Stimulated activated CD8-positive, alpha-beta memory T cell treated with anti-CD3 and anti-CD28 coated beads, Interleukin-7, amount 100 ng/mL, for 24 hours (primary cell): Measurements from ENCODE around the gene GNAZ.
"Not testable (repeated sequence)": the region's sequence is repeated elsewhere in the genome, so short reads cannot be mapped to it uniquely, and the experiment has no call there.

ENCODE experiments used
- DNase-seq: peaks from one replicate; pipeline ENCODE4 v3.0.0-alpha.2; 2020; ENCODE audit warnings: low read depth

Gene GNAZ

DNA sequence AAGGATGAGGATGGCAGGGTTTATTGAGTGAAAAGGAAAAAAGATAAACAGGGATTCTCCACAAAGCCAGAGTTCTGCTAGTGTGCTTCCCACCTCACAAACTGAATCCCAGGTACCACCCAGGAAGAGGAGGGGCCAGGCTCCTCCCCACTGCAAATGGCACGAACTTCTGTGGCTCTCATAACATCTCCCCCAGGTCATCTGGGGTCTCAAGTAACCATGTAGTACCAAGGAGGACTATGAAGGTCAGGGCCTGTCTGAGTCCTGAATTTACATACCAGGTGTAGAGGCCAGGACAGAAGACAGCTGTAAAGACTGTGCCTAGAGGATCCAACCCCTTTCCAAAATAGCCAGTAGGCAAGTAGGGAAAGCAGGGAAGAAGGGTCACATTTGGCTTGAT is 25.7 kb upstream of the GNAZ start:
- no peak for DNase-seq

DNA sequence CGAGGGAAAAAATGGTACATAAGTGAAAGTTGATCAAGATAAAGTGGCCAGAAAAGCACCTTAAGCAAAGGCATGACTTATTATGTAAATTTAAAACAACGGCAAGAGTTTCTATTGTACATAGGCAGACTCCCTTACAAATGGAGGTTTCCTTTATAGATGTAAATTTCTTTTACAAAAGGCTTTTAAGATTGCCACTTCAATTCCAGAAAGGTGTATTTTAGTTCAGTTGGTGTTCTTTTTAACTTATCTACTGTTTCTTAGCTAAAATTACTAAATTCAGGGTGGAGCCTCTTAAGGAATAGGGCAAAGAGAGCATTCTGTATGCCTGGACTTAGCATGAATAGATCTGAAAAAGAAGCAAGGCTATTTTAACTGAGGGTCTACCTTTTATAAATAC is 24.9 kb upstream of the GNAZ start:
- no peak for DNase-seq

DNA sequence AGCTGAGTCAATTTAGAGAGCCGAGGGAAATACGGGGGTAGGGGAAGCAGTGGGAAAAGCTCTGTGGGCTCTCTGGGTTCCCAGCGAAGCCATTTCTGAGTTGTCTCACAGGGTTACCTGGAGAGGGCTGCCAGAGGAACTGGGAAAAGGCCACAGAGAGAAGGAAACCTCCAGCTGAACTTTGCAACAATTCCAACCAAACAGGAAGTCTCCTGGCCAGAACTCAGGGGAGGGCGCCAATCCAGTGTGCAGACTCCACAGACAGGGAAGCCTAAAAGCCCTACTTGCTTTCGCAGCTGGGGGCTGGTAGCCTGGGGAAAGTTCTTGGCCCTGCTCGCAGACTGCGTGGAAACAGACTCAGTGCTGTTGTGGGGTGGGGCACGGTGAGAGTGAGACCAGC is 23.1 kb upstream of the GNAZ start:
- no peak for DNase-seq

DNA sequence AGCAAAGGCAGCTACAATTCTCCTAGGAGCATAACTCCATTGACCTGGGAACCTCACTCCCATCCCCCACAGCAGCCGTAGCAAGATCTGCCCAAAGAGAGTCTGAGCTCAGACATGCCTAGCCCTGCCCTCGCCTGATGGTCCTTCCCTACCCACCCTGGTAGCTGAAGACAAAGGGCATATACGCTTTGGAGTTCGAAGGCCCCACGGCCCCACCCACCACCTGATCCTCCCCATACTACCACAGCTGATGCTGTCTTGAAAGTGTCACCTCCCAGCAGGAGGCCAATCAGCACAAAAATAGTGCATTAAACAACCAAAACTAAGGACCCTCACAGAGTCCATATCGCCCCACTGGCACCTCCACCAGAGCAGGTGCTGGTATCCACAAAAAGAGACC is 22.6 kb upstream of the GNAZ start:
- no peak for DNase-seq

DNA sequence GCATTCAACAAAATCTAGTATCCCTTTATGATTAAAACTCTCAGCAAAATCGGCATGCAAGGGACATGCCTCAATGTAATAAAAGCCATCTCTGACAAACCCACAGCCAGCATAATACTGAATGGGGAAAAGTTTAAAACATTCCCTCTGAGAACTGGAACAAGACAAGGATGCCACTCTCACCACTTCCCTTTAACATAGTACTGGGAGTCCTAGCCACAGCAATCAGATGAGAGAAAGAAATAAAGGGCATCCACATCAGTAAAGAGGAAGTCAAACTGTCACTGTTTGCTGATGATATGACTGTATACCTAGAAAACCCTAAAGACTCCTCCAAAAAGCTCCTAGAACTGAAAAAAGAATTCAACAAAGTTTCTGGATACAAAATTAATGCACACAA is 19.8 kb upstream of the GNAZ start:
- not testable (repeated sequence) for DNase-seq

DNA sequence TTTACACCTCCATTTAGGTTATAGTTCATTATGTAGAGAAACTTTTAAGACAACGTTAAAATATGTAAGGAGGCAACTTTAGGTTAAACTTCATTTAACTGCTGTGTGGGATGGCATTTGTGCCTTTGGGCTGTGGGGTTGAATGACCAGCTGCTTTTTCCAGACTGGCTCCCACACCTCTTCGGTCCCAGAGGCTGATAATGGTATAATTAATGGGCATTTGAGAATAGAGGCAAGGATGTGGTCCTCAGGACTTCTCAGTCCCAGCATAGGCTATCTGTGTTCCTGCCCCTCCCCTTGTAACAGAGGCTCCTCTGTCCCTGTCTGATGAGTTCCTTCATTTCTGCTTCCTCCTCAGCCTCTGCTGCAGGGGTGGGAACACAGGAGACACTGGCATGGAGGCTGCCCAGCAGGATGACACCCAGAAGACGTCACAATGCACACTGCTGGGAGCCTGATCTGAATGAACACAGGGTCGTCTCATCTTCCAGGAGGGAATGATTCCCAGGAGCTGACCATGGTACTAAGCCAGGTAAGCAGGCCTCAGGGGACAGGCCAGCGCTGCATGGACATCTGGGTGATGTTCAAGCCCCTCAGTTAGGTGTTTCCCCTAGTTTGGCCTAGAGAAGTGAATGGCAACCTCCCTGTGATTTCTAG is 17.1 kb upstream of the GNAZ start:
- DNase-seq, result no peak

DNA sequence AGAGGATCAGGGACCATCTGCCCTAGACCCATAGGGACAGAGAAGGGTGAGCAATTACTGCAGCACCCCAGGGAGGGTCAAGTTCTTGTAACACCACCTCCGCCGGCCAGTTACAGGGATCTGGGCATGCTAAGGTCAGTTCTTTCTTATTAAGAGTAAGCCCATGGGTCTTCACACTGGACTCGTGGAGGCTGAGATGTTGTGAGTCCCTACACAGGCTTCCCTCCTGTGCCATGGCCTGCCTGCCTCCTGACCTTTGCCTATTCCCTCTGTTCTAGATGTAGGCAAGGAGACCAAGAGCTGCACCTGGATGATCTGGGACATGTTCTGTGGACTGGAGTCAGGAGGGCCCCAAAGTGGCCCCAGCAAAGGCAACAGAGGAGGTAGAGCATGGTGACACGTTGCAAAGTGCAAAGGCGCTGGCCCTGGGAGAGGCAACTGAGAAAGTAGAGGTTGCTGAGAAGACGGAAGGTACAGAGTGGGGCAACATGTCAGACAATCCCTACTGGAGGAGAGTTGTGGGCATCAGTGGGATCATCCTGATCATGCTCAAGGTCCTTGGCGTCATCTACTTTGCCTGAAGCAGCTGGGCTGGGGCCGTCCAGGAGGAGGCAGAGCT is 16.3 kb upstream of the GNAZ start:
- DNase-seq, result no peak

DNA sequence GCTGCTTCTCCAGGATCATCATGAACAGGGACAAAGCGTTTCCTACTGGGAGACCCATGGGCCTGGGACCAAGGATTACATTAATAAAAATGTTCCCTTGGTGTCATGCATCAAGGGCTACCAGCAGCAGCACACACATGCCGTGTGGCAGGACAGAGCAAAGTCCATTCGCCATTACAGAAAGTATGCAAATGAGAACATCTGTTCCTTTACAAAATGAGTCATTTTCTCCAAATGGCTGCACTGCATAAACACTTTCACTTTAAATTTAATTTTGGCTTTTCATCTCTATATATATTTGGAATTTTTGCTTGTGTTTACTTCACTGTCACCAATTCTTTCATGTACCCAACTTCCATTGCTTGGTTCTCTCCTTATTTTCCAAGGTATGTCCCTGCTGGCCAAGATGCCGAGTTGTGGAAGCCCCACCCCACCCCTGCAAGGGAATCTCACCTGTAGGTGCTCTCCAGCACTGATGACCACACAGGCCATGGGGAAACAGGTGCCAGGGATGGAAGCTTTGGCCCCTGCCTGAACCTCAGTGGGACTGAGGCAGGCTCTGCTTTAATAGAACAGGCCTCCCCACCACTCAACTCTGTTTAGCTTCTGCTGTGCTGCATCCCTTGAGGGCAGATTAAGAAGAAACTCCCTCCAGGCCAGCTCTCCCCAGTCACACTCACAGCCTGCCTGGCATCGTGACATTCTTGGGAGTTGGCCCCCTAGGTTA is 15.6 kb upstream of the GNAZ start:
- no peak for DNase-seq

DNA sequence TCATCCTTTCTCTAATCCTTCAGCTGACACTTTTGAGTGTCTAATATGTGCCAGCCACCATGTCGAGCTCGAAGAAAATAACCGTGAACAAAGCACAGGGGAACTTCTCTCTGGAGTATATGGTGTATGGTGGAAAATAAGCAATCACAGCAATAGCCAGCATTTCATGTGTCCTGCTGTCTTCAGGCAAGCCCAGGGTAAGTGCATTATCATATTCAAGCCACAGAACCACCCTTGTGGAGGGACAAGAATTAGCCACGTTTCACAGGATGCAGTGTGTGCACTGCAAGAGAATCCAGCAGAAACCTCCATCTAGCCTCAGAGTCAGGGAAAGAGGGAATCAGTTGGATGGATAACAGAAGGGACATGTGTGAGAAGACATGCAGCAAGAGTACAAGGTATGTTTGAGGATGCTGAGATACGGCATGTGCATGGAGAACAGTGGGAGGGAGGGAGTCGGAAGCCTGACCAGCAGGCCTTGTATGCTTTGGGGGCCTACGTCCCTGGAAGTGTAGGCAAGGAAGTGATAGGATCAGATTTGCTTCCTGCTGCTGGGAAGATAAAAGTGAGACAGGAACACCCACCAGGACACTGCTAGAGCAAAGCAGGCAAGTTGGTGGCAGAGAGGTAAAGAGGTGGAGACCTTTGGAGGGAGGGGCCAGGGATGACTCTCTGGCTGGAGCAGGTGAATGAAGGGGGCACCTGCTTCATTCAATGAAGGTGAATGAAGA is 14.7 kb upstream of the GNAZ start:
- DNase-seq, result no peak

DNA sequence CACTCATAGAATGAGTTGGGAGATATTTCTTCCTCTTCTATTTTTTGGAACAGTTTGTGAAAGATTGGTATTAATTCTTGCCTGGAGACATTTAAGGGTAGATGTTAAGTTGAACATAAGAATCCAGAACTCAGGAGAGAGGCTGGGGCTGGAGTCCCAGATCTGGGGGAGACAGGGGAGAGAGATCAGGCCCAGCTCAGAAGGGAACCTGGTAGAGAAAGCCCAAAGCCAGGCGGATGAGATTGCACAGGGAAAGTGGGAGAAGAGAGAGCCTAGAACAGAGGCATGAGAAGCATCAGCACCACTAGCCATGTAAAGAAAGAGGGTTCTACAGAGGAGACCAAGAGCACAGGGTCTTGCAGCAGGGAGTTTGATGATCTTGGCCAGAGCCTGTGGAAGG is 13.0 kb upstream of the GNAZ start:
- DNase-seq, result no peak

DNA sequence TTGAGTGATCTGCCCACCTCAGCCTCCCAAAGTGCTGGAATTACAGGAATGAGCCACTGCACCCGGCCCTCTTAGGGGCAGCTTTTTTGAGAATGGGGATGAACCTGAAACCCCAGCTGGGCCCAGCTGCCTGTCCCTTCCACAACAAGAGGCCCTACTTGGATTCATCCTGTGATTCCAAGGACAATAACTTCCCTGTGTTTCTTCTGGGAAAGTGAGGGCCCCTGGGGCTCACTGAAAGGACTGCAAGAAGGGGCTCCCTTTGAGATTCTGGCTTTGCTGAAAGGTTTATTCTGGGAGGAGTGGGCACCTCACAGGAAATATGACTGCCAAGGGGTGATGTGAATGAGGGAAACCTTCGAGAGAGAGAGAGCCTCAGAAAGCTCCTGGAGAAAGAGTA is 12.3 kb upstream of the GNAZ start:
- DNase-seq, result no peak

DNA sequence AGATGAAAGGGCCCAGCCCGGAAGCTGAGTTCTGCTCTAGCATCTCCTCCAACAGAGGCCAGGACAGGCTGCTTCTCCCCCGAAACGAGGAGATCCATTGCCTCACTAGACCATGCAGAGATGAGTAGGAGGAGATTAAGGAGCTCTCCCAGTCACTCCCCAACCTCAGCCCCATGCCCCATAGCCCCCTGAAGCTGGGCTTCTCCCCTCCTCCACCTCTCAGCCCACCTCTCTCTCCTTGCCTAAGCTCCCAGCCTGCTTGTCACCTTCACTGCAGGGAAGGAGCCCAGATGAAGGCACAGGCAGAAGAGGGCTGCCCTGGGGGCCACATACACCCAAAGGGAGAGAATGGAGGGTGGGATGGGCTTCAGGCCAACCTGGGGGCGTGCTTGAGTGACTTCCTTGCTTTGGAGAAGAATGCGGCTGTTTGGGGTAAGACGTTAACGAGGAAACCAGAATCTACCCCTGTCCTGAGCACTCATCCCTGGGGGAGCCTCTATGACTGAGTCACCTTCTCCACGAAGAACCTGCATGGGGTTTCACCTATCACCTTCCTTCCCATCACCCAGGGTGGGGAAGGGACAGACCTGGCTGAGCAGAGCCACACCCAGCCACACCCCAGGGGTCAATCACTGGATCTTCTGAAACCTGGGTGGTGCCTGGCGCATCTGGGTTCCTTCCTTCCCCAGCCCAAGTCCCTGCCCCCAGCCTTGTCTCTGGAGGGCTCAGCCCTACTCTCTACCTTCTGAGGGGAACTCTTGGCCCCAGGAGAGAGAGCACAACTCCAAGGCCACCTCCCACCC is 11.6 kb upstream of the GNAZ start:
- no peak for DNase-seq

DNA sequence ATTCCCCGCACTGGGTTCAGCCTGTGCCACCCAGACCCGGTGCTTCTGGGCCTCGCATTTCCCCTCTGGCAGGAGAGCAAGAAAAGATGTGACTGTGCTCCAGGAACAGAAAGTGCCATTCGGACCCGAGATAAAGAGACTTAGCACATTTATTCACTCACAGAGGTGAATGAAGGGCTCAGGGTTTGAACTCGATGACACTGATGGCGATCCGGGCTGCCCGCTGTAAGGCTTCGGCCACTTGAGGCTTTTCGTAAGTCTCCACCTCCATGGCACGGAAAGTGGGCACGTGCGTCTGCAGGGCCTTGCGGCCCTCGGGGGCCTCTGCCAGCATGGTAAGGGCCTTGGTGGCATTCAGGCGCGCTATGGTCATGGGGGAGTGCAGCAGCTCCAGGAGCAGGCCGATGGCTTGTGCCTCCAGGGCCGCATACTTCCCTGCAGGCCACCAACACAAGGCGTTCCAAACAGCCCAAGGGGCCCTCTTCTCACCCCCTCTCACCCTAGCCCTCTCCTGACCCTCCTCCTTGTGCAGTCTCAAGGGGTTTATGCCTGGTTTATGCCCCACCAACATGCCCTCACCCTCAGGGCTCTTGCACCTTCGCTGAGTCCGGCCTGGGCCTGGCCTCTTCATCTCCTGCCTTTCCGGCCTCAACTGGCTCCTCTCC is 10.9 kb upstream of the GNAZ start:
- DNase-seq, result no peak

DNA sequence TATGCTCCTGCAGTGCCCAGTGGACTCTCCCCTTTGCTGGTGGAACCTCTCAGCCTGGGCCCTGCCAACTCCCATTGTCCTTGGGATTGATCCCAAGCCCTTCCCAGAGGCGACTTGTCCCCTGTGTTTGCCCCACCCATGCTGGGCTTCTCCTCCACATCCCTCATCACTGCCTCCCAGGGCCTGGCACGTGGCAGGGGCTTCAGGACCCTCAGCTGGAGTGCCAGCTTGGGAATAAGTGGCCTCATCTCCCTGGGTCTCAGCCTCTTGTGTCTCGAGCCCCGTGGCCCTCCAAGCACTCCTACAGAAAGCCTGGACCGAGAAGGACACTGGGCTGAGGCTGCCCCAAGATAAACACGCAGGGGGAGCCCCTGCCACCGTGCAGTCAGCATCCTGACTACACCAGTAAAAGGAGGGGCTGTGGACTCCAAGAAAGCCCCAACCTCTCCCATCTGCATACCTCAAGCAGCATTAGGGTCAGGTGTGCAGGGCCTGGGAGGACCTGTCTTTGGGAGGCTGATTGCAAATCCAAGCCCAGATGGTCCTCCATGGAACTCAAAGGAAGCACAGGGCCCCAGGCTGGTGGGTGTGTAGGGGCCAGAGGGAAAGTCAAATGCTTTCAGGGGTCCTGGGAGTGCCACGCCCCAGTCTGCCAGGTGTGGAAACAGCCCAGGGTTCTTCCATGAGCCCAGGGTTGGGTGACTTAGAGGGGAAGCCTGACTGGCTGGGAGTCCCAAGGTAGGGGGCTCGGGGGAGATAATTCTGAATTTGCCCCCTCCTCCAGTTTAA is 9.5 kb upstream of the GNAZ start:
- DNase-seq, result no peak

DNA sequence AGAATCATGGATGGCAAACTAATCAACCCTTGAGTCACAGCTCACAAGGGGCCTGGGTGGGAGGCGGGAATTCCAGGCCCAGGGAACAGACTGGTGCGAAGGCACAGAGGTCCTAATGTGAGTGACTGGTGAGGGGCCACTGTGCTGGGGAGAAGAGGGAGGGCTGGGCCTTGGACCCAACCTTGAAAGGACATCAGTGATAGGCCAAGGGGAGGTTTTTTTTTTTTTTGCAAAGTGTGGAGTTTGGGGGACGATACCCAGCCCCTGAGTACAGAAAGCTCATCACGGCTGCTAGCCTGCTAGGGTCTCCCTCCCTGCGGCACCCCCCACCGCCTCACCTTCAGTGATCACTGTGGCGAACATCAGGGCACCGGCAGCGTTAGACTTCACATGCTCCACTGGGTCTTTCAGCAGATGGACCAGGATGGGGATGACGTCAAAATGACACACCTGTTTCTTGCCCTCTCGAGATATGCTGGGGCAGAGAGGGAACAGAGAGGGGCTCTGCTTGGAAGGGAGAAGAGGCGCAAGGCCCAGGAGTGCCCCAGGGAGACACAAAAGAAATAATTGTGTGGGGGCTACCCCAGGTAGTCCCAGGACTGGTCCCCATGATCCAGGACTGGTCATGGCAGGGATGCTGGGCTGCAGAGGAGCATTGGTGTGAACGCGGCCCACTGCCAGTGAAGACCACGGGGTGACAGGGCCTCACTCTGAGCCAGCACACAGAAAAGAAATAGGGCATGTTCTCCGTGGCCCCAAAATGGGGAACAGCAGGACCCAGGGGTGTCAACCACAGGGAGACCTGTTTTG is 8.6 kb upstream of the GNAZ start:
- DNase-seq, result no peak

DNA sequence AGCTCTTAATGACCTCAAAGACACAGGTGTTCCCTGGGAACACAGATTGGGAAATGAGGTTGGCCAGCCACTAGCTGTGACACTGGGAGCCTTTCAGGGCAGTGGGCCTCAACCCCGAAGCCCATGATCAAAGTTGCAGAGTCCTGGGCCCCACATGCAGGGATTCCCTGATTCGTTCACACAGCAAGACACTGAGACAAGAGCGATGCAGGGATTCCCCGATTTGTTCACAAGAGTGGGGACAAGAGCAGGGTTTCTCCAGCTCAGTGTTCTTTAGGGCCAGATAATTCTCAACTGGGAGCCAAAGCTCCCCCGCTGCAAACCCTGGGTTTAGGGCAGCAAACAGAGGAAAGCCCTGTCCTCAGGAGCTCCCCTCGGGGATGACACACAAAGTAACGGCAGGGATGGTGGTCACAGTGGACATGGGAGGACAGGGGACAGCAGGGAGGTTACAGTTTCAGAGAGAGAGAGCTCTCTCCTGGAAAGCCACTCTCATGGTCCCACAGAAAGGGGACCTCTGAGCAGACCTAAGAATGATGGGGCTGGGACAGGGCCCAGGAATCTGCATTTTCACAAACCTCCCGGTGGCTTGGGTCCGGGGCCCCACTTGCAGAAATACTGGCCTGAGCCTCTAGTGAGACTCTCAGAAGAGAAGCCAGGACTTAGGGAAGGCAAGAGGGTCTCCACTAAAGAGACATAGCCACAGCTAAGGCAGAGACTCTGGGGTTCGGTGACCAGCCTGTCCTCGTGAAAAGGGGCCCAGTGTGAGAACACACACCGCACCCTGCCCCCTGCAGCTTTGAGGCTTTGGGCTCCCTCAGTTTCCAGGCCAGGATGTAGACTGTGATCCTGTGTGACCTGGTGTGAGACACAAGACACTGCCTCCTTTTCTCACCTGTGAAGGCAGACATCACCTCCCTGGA is 7.4 kb upstream of the GNAZ start:
- DNase-seq, result no peak

DNA sequence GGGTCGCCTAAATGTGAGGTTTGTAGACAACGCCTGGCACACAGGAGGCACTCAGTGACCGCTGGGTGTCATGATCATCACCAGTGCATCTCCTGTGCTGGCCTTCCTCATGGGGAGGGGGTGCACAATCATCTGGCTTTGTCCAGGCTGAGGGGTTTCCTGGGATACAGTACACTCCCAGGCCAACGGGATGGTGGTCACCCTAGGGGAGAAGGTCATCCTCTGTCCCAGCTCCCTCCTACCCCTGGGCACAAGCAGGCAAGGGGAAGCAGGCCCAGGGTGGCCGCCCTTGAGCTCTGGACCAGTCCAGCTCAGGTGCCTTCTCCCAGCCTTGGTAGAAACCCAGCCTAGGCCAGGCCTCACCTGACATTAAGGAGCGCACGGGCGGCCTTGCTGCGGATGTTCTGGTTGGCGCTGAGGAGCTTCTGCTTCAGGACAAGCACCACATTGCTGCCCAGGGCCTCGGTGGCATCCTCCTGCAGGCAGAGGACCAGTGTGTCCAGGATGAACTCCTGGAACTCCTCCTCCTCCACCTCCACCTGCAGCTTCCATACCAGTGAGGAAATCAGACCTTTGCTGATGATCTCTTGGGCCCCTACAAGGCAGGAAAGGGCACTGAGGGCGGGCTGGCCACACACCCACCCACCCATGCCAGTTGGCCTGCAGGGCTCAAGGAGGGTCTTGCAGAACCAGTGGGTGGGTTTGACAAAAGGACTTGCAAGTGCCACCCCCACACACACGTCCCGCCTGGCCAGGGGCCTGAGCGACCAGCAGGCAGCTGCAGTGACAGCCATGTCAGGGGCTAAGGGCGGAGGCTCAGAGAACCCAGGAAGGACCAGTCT is 6.6 kb upstream of the GNAZ start:
- no peak for DNase-seq
